HG03565 (cell line): ENCODE data around the gene RSRC2.
"Not testable (repeated sequence)": the region's sequence is repeated elsewhere in the genome, so short reads cannot be mapped to it uniquely, and the experiment has no call there.

Source experiments
- ATAC-seq: cut with Tn5 transposase; IDR thresholded peaks from one replicate; pipeline ENCODE4 v1.9.1; 2021; ENCODE audit warnings: mild to moderate bottlenecking, moderate library complexity; ENCODE audit not compliant: unreplicated experiment

Gene RSRC2

DNA sequence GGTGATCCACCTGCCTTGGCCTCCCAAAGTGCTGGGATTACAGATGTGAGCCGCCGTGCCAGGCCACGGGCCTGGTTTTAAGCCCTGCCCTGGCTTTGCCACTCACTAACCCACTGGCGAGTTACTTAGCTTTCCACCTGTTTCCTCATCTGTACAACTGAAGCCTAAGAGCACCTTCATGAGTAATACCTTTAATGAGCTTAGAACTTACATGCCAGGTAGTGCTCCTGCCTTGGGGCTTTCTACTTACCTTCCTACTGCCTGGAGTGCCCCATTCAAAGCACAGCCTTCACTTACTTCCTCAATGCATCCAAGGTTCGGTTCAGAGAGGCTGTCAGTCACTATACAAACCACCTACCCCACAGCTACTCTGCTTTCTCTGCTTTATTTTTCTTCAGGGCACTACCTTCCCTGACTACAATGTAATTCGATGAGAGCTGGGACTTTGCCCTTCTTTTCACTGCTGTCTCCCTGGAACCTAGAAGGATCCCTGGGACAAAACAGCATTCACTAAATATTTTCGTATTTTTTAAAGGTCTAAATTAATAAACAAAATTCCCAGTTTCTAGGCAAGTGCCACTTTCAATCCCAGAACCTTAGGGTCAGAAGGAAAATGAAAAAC, 39.8 kb downstream of the RSRC2 start:
- ATAC-seq: no peak

GRCh38 chr12:122486360-122486759, 40.4 kb downstream of the RSRC2 start:
- ATAC-seq: not testable (repeated sequence)

DNA sequence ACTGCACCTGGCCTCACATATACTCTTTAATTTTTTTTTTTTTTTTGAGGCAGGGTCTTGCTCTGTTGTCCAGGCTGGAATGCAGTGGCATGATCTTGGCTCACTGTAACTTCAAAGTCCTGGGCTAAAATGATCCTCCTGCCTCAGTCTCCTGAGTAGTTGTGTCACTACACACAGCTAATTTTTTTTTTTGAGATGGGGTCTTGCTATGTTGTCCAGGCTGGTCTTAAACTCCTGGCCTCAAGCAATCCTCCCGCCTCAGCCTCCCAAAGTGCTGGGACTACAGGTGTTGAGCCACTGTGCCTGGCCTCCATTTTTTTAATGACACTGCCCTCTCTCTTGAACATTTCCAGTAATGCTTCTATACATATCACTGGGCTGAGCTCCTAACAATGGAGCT, 42.4 kb downstream of the RSRC2 start:
- not testable (repeated sequence) for ATAC-seq

DNA sequence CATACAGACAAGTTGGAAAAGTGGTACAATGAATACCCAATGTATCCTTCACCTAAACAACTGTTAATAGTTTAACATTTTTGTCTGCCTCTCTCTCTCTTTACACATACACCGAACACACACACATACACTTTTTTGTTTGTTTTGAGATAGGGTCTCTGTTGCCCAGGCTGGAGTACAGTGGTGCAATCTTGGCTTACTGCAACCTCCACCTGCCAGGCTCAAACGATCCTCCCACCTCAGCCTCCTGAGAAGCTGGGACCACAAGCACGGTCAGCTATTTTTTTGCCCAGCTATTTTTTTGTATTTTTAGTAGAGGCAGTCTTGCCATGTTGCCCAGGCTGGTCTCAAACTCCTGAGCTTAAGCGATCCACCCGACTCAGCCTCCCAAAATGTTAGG, 42.8 kb downstream of the RSRC2 start:
- ATAC-seq: no peak

DNA sequence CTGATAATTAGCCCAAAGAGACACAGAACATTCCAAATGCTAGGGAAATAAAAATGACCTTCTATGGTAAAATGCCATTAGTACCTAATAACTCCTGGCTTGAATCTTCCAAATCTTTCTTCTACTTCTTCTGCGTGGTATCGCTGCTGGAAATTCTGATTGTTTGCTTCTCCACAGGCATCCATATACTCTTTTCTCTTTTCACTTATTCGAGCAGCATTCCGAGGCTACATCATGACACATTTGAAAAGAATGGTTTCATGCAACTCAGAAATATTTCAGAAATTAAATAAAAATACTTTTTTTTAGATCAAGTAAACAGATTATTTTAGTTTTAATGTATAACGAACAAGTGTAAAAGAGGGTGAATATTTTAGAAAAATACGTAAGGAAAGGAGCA, 44.9 kb downstream of the RSRC2 start:
- no peak for ATAC-seq

DNA sequence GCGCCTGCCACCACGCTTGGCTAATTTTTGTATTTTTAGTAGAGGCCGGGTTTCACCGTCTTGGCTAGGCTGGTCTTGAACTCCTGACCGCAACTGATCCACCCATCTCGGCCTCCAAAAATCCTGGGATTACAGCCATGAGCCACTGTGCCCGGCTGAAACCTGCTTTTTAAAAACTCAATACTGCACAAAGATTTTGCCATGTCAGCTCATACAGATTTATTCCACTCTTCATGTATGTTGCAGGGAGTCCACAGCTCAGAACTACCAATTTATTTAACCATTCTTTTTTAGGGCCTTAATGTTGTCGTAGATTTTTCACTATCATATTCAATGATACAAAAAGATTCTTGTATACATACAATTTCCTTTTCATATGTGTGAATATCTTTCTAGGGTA, 46.0 kb downstream of the RSRC2 start:
- ATAC-seq: no peak

DNA sequence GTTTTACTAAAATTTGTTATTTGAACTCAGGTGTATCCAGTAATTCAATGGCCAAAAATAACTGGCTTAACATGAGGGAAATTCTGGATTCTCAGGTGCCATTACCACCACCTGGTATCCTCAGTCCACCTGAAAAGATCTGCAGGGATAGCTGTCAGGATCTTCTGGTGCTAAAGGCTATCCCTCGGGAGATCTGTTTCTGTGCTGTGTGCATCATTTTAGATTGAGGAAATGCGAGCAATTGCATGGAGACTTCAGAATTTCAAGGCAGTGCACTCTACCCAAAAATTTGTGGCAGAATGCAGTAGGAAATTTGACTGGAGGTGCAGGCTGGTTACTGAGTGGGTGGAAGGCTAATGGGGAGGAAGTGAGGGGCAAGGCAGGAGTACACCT, 52.4 kb downstream of the RSRC2 start:
- ATAC-seq: no peak

- ATAC-seq: no peak
Observed at GRCh38 chr12:122473543-122474323, 53.0 kb downstream of the RSRC2 start.

GRCh38 chr12:122471324-122472226, 55.2 kb downstream of the RSRC2 start:
- no peak for ATAC-seq

GRCh38 chr12:122470576-122470975, 56.2 kb downstream of the RSRC2 start:
- ATAC-seq: not testable (repeated sequence)

GRCh38 chr12:122469856-122470255, 56.9 kb downstream of the RSRC2 start:
- ATAC-seq: not testable (repeated sequence)

GRCh38 chr12:122467983-122468382, 58.8 kb downstream of the RSRC2 start:
- no peak for ATAC-seq

DNA sequence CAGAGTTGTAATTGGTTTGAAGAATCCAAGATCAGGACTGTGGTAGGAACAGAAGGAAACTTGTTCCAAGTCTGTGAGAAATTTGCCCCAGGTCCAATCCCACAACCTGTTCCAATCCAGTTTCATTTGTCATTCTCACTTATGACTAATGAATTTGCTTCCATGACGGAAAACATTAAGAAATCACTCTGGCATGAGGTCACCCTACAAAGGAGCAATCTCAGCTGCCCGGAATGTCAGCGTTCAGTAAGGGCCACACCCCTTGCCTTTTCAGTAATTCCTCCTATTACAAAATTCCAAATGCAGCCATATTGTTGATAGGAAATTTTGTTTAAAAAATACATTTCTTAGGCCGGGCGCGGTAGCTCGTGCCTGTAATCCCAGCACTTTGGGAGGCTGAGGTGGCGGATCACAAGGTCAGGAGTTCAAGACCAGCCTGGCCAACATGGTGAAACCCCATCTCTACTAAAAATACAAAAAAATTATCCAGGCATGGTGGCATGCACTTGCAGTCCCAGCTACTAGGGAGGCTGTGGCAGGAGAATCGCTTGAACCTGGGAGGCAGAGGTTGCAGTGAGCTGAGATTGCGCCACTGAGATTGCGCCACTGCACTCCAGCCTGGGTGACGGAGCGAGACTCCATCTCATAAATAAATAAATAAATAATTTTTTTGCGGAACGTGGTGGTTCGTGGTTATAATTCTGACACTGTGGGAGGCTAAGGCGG, 62.3 kb downstream of the RSRC2 start:
- not testable (repeated sequence) for ATAC-seq

DNA sequence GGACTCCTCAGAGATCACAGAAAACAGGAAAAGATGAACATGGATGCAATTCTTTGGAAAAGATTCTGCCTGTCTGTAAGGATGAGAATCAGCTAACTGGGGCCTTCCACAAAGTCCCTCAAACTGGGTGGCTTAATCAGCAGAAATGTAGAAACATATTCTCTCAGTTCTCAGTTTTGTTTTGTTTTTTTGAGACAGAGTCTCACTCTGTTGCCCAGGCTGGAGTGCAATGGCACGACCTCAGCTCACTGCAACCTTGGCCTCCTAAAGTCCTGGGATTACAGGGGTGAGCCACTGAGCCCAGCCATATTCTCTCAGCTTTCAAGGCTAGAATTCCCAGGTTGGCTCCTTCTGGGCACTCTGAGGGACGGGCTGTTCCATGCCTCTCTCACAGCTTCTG, 66.1 kb downstream of the RSRC2 start:
- no peak for ATAC-seq

GRCh38 chr12:122460061-122460460, 66.7 kb downstream of the RSRC2 start:
- ATAC-seq: no peak

GRCh38 chr12:122459211-122459610, 67.5 kb downstream of the RSRC2 start:
- no peak for ATAC-seq

- ATAC-seq: no peak
Observed at GRCh38 chr12:122458105-122459035, 68.4 kb downstream of the RSRC2 start.

GRCh38 chr12:122457627-122458026, 69.1 kb downstream of the RSRC2 start:
- no peak for ATAC-seq

DNA sequence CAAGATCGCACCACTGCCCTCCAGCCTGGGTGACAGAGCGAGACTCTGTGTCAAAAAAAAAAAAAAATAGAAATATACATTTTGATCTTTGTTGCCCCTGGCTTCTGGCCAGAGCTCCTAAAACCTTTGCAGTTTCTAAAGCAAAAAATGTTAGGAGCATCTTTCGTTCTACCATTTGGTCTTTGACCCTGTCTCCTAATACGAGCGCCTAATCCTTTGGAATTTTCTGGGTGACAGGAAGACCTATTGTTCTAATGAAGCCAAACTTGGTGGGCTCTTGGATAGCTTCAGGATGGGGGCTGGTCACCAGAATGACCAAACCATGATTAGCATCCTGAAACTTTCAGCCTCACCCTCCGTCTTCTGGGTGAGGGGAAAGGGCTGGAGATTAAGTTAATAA, 72.0 kb downstream of the RSRC2 start:
- ATAC-seq: no peak

DNA sequence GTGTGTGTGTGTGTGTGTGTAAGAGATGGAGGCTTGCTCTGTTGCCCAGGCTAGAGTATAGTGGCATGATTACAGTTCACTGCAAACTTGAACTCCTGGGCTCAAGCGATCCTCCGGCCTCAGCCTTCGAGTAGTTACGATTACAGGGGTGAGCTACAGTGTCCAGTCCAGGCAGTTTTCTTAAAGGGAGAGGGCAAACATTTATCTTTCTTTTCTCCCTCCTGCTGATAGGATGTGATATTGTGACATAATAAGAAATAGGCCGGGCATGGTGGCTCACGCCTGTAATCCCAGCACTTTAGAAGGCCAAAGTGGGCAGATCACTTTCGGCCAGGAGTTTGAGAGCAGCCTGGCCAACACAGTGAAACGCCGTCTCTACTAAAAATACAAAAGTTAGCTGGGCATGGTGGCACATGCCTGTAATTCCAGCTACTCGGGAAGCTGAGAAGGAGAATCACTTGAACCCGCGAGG, 72.5 kb downstream of the RSRC2 start:
- ATAC-seq: no peak
